Caco-2 (cell line): ENCODE measurements around the gene ADGRD1. TPM values are rescaled to one million over a fixed set of nuclear protein-coding genes. Genes with fewer than 3 reads are reported as not detected.

Experiments used
- BruUV-seq: library from RNA; stranded (reverse); fragments of 400-500 nt; replicated peaks from 2 replicates; lab custom pipeline; 2021; lab: Mats Ljungman, UMichigan
- CTCF ChIA-PET: fragments of 300-600 bp; sonication (Branson Sonifier 250); formaldehyde crosslinking; loops from one replicate; lab custom pipeline; 2022; ENCODE audit warnings: antibody characterized with exemption; lab: Charles Lee
- POLR2A ChIA-PET: fragments of 300-600 bp; sonication (Branson Sonifier 250); formaldehyde crosslinking; loops from one replicate; lab custom pipeline; 2022; ENCODE audit warnings: antibody characterized with exemption; lab: Charles Lee
- DNase-seq, 2 experiments: peaks; one replicate each; pipeline versions ENCODE4 v3.0.0 to v3.0.0-alpha.2; 2020 to 2022
- H3K27me3 ChIP-seq: replicated peaks from 2 replicates; pipeline ENCODE4 v1.6.0; 2011; ENCODE audit warnings: low read length; ENCODE audit not compliant: control insufficient read depth, insufficient read depth
- H3K36me3 ChIP-seq: 2 replicates; pipeline ENCODE4 v1.5.1; 2011; ENCODE audit warnings: low read length; ENCODE audit not compliant: control insufficient read depth, insufficient read depth
- H3K4me1 ChIP-seq: fragments of 250-450 bp; sonication (Bioruptor Pico); 2 replicates; pipeline ENCODE4 v1.5.1; 2020; ENCODE audit warnings: mild to moderate bottlenecking
- H3K4me3 ChIP-seq: 2 replicates; pipeline ENCODE4 v1.5.1; 2011; ENCODE audit warnings: low read depth, mild to moderate bottlenecking, control low read depth, low read length
- H3K9me3 ChIP-seq: fragments of 250-450 bp; sonication (Bioruptor Pico); 2 replicates; pipeline ENCODE4 v1.5.1; 2020; ENCODE audit warnings: mild to moderate bottlenecking, moderate library complexity
- H3K27ac Mint-ChIP-seq: one replicate; pipeline ENCODE4 v1.8.0; 2022; ENCODE audit warnings: mixed read lengths; ENCODE audit not compliant: unreplicated experiment
- H3K27me3 Mint-ChIP-seq: one replicate; pipeline ENCODE4 v1.8.0; 2022; ENCODE audit warnings: mixed read lengths; ENCODE audit not compliant: insufficient read depth, unreplicated experiment
- H3K36me3 Mint-ChIP-seq: one replicate; pipeline ENCODE4 v1.8.0; 2022; ENCODE audit warnings: mild to moderate bottlenecking, mixed read lengths; ENCODE audit not compliant: insufficient read depth, unreplicated experiment
- H3K4me1 Mint-ChIP-seq: one replicate; pipeline ENCODE4 v1.8.0; 2022; ENCODE audit warnings: low read depth, mixed read lengths; ENCODE audit not compliant: unreplicated experiment
- H3K4me3 Mint-ChIP-seq: one replicate; pipeline ENCODE4 v1.8.0; 2022; ENCODE audit warnings: mild to moderate bottlenecking, moderate library complexity, mixed read lengths; ENCODE audit not compliant: unreplicated experiment
- H3K9me3 Mint-ChIP-seq: one replicate; pipeline ENCODE4 v1.8.0; 2022; ENCODE audit warnings: mixed read lengths; ENCODE audit not compliant: unreplicated experiment
- intact Hi-C: fragments of 100-400 bp; cut with micrococcal nuclease; formaldehyde crosslinking; loops from one replicate; pipeline ENCODE4 v1.10.0; 2022; ENCODE audit not compliant: unreplicated experiment
- total RNA-seq: library from RNA; stranded (reverse); gene quantifications from 2 replicates; pipeline ENCODE4 v1.2.3, GENCODE V29; 2022
- TF ChIP-seq, protein P1 (sequence below), 2 experiments: fragments of 200-600 bp in 1 of 2; IDR thresholded peaks; 1 replicate in 1 of 2; 2 replicates in 1 of 2; pipeline versions ENCODE4 v1.5.1 to v1.8.0; 2011 to 2022; ENCODE audit warnings: antibody characterized with exemption in 1 of 2, control low read depth in 1 of 2, inconsistent platforms in 1 of 2, low read depth in 1 of 2, low read length in 1 of 2, mild to moderate bottlenecking in 1 of 2, moderate library complexity in 1 of 2; ENCODE audit not compliant: insufficient read depth in 1 of 2, severe bottlenecking in 1 of 2, unreplicated experiment in 1 of 2

The ADGRD1 gene
- total RNA-seq, 1 experiment from 2014 or later: 3.6 TPM

DNA sequence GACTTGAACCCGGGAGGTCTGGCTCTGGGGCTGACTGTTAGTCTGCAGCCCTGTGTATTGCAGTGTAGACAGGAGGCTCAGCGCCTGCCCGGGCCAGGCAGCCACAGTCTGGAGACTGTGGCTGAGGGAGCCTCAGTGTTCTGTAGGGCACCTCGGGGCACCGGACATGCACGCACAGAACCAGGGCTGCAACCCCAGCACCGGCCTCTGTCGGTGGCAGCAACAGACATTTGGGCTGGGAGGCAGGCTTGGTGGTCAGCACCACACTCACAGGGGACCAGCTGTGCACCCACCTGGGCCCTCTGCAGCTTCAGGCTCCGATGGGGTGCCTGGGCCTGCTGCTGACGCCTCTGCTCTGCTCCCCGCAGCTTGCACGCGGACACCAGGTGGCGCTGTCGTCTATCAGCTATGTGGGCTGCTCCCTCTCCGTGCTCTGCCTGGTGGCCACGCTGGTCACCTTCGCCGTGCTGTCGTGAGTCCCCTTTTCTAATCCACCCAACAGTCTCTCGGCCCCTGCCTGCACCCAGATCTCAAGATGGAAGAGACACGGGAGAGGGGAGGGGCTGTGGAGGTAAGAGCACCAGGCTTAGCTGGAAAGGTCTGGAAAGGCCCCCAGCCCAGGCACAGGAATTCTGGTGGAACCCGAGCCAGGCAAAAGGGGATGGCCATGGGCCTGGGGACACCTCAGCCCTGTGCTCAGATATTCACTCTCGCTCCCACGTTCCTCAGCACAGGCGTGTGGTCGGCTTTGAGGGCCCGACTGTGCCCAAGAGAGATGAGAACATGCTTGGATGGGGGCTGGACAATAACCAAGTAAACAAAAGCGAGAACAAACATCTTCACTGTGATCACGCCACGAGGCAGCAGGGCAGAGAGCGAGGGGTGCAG, 151.0 kb downstream of the ADGRD1 start:
- Histone ChIP-seq H3K4me3 (no peak overlapping the region), H3K9me3 (no peaks in the 10 kb centered on the region), H3K4me1 (no peaks in the 10 kb centered on the region), H3K36me3 (no peaks in the 10 kb centered on the region), H3K27me3 (no peaks in the 10 kb centered on the region)
- CTCF ChIA-PET: interaction anchor here (0.5 to 4.0 kb wide), 6 partner anchors 23 to 726 kb away, joined by 3 to 29 read pairs (median 4); no protein-coding TSS in a partner anchor
- intact Hi-C loops: loop anchor here (1.0 to 10.0 kb wide), 4 partner anchors 28 to 720 kb away; partner anchors contain the start of gene MMP17
- Mint-ChIP-seq H3K27ac (no peak overlapping the region), H3K4me3 (no peak overlapping the region), H3K9me3 (no peaks in the 10 kb centered on the region), H3K36me3 (no peaks in the 10 kb centered on the region), H3K27me3 (no peaks in the 10 kb centered on the region), H3K4me1 (no peaks in the 10 kb centered on the region)
- POLR2A ChIA-PET: no interaction called here
- TF ChIP-seq, protein P1, sequence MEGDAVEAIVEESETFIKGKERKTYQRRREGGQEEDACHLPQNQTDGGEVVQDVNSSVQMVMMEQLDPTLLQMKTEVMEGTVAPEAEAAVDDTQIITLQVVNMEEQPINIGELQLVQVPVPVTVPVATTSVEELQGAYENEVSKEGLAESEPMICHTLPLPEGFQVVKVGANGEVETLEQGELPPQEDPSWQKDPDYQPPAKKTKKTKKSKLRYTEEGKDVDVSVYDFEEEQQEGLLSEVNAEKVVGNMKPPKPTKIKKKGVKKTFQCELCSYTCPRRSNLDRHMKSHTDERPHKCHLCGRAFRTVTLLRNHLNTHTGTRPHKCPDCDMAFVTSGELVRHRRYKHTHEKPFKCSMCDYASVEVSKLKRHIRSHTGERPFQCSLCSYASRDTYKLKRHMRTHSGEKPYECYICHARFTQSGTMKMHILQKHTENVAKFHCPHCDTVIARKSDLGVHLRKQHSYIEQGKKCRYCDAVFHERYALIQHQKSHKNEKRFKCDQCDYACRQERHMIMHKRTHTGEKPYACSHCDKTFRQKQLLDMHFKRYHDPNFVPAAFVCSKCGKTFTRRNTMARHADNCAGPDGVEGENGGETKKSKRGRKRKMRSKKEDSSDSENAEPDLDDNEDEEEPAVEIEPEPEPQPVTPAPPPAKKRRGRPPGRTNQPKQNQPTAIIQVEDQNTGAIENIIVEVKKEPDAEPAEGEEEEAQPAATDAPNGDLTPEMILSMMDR (IDR thresholded peaks at IDR 0.05; ENCODE audit: insufficient read depth in 1 of 2, low read depth in 1 of 2, low read length in 1 of 2, severe bottlenecking in 1 of 2, unreplicated experiment in 1 of 2): peak; percentile 94
- peak; percentile 82 to 88 for DNase-seq
- BruUV-seq: no TSS peak

DNA sequence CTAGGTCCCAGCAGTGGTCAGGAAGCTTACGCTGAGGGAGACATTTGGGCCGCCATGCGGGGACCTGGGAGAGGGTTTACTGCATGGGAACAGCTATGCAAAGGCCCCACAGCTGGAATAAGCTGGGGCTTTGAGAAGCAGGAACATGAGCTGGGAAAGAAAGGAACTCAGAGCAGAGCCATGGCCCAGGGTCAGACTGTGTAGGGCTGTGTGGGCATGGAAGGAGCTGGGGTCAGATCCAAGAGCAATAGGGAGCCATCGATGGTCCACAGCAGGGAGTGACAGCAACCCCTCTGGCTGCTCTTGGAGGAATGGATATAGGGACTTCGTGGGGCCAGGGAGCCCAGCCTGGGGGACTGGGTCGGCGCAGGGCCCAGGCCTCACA, 151.6 kb downstream of the ADGRD1 start:
- CTCF ChIA-PET: interaction anchor here (0.9 to 4.0 kb wide), 4 partner anchors 9 to 725 kb away, joined by 3 to 29 read pairs (median 4); no protein-coding TSS in a partner anchor
- Mint-ChIP-seq H3K4me1 (no peaks in the 10 kb centered on the region), H3K36me3 (no peaks in the 10 kb centered on the region), H3K9me3 (no peaks in the 10 kb centered on the region), H3K27me3 (no peaks in the 10 kb centered on the region), H3K27ac (no peak overlapping the region), H3K4me3 (no peak overlapping the region)
- H3K9me3 ChIP-seq: no peaks in the 10 kb centered on the region
- POLR2A ChIA-PET: no interaction called here
- H3K36me3 ChIP-seq: no peaks in the 10 kb centered on the region
- TF ChIP-seq, protein P1 (IDR thresholded peaks at IDR 0.05; ENCODE audit: insufficient read depth in 1 of 2, low read depth in 1 of 2, low read length in 1 of 2, severe bottlenecking in 1 of 2, unreplicated experiment in 1 of 2): no peak
- intact Hi-C loops: loop anchor here (10.0 kb wide), 1 partner anchor 719 kb away; the partner anchor contains the start of gene MMP17
- BruUV-seq: no TSS peak
- no peaks in the 10 kb centered on the region for H3K4me1 ChIP-seq
- no peak overlapping the region for H3K4me3 ChIP-seq
- no peaks in the 10 kb centered on the region for H3K27me3 ChIP-seq
- DNase-seq: peak in 1 of 2 experiments; percentile 19

DNA sequence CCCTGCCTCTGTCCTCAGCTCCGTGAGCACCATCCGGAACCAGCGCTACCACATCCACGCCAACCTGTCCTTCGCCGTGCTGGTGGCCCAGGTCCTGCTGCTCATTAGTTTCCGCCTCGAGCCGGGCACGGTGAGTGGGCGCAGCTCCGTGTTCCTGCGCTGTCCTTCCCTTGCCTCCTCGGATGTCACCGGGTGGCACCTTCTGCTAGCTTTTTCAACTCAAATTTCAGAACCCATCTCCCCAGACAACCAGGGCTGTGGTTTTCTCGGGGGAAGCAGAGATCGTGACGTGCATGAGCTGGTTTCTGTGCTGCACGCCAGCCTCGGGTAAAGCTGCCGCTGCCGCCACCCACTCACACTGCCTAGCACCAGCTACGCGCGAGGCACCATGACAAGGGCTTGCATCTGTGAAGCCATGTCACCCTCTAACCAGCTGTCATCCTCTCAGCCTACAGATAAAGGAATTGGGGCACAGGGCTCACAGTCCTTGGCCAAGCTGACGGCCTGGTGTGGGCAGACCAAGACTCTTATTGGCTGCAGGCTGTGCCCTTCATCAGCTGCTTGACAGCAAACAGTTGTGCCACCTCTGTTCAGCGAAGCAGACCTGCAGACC, 152.1 kb downstream of the ADGRD1 start:
- POLR2A ChIA-PET: no interaction called here
- Mint-ChIP-seq H3K36me3 (no peaks in the 10 kb centered on the region), H3K27ac (no peak overlapping the region), H3K4me1 (no peaks in the 10 kb centered on the region), H3K9me3 (no peaks in the 10 kb centered on the region), H3K4me3 (no peak overlapping the region), H3K27me3 (no peaks in the 10 kb centered on the region)
- Histone ChIP-seq H3K4me1 (no peaks in the 10 kb centered on the region), H3K9me3 (no peaks in the 10 kb centered on the region), H3K4me3 (no peak overlapping the region), H3K36me3 (no peaks in the 10 kb centered on the region), H3K27me3 (no peaks in the 10 kb centered on the region)
- TF ChIP-seq, protein P1 (IDR thresholded peaks at IDR 0.05; ENCODE audit: insufficient read depth in 1 of 2, low read depth in 1 of 2, low read length in 1 of 2, severe bottlenecking in 1 of 2, unreplicated experiment in 1 of 2): no peak
- DNase-seq: no peak
- no TSS peak for BruUV-seq
- intact Hi-C loops: loop anchor here (10.0 kb wide), 1 partner anchor 719 kb away; the partner anchor contains the start of gene MMP17
- CTCF ChIA-PET: interaction anchor here (0.9 to 4.0 kb wide), 3 partner anchors 9 to 27 kb away, joined by 3 to 29 read pairs (median 3); no protein-coding TSS in a partner anchor
